HL-60 (cell line): Measurements from ENCODE around the gene SCYL3.

Experiments
- GABPA ChIP-seq: IDR thresholded peaks from 2 replicates; pipeline ENCODE4 v1.6.1; 2012; ENCODE audit warnings: low read depth
- POLR2AphosphoS5 ChIP-seq: IDR thresholded peaks from 2 replicates; pipeline ENCODE4 v1.6.1; 2012; ENCODE audit warnings: low read depth
- SPI1 ChIP-seq: IDR thresholded peaks from 2 replicates; pipeline ENCODE4 v1.6.1; 2012; ENCODE audit warnings: low read depth, mild to moderate bottlenecking, borderline replicate concordance
- TF ChIP-seq, protein P1 (sequence below): IDR thresholded peaks from one replicate; pipeline ENCODE4 v1.5.1; 2011; ENCODE audit warnings: low read length, control low read depth, inconsistent platforms; ENCODE audit not compliant: insufficient read depth

DNA sequence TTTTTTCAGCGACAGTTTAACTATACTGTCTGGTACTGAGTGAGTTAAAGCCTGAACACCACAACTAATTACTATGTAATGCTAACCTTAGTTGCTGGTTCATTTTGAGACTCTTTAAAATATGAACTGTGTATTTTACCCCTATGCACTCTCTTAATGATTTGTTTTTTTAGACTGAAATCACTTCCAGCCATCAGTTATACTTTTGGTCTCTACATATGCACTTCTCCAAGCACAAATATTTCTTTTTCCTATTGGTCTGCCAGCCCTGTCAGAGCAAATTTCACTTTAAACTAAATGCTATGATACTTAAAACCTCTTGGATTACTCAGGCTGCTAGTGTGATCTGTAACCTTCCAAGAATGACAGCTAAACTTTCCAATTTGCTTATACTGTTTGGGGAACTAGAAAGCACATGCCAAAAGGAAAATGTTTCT, 38.1 kb upstream of the SCYL3 start:
- no peak for TF ChIP-seq POLR2AphosphoS5
- TF ChIP-seq, protein P1, sequence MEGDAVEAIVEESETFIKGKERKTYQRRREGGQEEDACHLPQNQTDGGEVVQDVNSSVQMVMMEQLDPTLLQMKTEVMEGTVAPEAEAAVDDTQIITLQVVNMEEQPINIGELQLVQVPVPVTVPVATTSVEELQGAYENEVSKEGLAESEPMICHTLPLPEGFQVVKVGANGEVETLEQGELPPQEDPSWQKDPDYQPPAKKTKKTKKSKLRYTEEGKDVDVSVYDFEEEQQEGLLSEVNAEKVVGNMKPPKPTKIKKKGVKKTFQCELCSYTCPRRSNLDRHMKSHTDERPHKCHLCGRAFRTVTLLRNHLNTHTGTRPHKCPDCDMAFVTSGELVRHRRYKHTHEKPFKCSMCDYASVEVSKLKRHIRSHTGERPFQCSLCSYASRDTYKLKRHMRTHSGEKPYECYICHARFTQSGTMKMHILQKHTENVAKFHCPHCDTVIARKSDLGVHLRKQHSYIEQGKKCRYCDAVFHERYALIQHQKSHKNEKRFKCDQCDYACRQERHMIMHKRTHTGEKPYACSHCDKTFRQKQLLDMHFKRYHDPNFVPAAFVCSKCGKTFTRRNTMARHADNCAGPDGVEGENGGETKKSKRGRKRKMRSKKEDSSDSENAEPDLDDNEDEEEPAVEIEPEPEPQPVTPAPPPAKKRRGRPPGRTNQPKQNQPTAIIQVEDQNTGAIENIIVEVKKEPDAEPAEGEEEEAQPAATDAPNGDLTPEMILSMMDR: no peak
- no peak for TF ChIP-seq SPI1
- no peak for TF ChIP-seq GABPA
